Activated gamma-delta T cell treated with anti-CD3 and anti-CD28 coated beads, Interleukin-2, amount 50 U/mL, for 16 hours (primary cell): ENCODE results near the gene OR7G1.

ENCODE experiments used
- DNase-seq: peaks from one replicate; pipeline ENCODE4 v3.0.0-alpha.2; 2020; ENCODE audit warnings: low read depth

OR7G1 gene, protein sequence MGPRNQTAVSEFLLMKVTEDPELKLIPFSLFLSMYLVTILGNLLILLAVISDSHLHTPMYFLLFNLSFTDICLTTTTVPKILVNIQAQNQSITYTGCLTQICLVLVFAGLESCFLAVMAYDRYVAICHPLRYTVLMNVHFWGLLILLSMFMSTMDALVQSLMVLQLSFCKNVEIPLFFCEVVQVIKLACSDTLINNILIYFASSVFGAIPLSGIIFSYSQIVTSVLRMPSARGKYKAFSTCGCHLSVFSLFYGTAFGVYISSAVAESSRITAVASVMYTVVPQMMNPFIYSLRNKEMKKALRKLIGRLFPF

DNA sequence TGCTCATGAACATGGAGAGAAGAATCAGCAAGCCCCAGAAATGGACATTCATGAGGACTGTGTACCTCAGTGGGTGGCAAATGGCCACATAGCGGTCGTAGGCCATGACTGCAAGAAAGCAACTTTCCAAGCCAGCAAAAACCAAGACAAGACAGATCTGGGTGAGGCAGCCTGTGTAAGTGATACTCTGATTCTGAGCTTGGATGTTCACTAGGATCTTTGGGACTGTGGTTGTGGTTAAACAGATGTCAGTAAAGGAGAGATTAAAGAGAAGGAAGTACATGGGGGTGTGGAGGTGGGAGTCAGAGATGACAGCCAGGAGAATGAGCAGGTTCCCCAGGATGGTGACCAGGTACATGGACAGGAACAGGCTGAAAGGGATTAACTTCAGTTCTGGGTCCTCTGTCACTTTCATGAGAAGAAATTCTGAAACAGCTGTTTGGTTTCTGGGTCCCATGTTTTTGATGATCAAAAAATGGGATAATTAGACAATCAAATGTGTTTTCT is at the start of gene OR7G1:
Gene OR7G1 (minus strand): TSS at position 457 of the 507 bp plus-strand sequence. CDS start 0 bp downstream, at position 457.
- no peak for DNase-seq

DNA sequence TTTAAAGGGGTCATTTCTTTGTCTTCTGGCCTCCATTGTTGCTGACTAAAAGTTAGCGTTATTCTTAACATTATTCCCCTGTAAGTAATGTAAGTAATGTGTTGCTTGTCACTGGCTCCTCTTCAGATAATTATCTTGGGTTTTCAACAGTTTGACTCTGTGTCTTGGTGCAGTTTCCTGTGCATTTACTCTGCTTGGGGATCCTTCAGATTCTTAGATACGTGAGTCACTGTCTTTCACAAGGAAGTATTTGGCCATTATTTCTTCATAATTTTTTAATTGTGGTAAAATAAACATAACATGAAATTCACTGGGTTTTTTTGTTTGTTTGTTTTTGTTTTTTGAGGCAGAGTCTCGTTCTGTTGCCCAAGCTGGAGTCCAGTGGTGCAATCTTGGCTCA is 49.7 kb upstream of the OR7G1 start:
- no peak for DNase-seq

DNA sequence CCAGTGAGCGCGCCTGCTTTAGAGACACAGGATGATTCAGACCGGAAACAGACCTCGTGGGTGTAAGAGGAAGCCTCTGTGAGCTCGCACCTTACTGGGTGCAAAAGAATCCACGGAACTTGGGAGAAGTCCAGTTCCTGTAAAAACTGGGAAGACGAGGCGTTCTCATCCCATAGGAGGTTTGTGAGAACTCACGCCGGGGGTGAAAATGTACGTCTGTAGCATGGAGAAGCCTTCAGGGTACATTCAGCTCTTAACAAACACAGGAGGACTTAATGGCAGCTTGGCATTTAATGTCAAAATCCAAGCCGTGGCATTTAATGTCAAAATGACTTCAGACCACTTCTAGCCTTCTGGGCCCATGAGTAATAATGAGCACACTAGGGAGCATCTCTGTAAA is 45.9 kb upstream of the OR7G1 start:
- no peak for DNase-seq

DNA sequence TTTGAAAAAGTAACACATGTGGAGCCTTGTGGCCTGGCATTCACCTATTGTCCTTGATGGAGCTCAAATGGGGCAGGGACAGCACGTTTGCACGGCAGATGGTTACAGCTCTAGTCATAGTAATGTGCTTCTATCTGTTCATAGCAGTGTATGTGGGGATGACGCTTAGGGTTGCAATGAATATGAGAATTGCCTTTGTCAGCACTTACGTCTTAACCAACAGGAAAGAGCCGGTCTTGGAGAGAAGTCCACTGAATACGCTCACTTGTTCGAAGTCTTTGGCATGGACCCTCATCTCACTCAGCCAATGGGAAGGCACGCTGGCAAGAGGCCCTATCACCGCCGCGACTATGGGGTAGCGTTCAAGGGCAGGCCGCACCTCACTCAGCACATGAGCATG is 44.3 kb upstream of the OR7G1 start:
- no peak for DNase-seq

DNA sequence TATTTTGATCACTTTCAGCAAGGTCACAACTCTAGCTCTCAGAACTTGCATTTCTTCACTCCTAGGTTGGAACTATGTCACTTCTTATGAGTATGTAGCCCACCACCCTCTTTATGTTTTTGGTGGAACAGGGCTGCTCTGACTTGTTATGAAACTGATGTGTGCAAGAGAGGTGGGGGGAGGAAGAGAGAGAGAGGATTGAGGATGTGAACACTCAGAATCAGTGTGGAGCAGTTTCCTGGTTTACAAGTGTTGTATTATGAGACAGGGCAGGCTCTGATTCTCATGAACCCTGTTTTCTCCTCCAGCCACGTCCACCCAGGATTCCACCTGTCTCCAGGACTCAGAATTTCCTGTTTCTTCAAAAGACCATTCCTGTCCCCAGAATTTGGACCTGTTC is 40.7 kb upstream of the OR7G1 start:
- DNase-seq = no peak

DNA sequence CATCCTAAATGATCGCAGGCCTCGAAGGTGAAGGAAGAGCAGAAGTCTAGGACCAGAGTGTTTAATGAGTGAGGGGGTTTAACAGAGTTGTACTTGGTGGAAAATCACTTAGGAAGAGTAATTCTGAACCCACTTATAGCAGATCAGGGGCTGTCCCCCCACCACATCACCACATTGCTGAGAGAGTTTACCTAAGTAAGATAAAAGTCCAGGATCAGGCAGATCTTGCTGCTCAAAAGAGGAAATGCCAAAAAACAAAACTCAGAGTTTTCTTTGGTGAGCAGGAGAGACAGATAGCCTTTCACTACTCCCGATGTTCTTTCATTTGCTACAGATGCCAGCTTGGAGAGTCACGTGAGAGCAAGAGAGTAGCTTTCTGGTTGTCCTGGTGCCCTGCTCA is 40.0 kb upstream of the OR7G1 start:
- DNase-seq = no peak

DNA sequence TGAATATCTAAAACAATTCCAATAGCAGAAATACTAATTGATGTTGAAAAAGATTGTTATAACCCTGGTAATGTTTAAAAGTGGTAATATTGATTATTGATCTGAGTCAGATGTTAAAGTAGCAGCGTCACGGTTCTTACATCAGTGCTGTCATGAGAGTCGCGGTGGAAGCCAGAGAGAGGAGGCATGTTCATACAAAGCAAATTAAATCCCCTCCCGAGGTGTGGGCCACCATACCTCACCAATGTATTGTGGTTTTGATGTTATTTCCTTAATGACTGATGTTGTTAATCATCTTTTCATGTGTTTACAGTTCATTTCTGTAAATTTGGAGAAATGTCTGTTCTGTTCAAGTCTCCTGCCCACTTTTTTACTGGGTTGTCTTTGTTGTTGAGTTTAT is 35.8 kb upstream of the OR7G1 start:
- no peak for DNase-seq

DNA sequence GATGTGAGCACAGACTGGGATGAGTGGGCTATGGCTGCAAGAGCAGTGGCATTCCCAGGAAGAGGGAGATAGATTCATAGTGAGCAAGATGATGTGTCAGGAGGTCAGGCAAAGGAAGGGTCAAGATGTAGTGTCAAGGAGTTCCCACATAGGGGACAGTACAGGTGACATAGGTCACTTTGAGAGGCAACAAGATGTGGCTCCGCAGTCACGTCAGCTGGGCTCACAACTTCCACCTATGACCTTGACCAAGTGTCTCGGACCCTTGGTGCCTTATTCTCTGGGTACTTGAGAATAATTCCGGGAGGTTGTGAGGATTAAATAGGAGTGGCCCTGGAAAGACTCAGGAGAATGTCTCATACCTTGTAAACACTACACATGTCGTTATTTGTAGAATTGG is 35.1 kb upstream of the OR7G1 start:
- no peak for DNase-seq

DNA sequence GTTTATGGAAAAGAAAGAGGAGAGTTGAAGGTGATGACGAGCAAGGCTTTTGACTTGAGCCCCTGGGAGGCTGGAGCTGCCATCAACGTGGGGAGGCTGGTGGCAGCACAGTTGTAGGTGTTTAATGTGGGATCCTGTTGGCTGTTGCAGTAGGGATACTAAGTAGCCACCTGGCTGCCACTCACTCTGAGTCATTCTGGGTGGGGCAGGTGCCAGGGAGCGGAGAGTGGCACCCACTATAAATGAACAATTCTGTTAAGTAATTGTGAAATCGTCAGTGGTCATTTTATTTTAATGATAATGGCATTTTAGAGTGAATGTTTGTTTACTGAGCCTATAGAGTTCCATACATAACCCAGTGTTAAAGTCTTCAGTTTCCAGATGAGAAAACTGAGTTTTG is 34.4 kb upstream of the OR7G1 start:
- DNase-seq = no peak

DNA sequence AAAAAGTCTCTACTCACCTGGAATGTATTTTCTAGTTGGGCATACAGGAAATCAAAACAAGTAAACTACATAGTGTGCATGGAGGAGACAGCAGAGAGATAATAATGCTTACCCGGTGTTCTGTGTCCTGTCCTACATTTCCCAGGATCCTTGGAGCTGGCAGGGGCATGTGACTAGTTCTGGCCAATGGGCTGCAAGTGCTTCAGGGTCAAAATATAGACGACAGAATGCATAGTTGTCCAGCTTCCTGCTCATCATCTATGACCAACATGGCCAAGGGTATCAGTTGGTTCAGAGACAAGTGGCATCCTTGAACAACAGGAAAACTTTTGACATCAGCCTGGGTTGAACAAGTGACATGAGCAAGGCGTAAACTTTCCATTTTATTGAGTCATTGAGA is 33.1 kb upstream of the OR7G1 start:
- DNase-seq = no peak

DNA sequence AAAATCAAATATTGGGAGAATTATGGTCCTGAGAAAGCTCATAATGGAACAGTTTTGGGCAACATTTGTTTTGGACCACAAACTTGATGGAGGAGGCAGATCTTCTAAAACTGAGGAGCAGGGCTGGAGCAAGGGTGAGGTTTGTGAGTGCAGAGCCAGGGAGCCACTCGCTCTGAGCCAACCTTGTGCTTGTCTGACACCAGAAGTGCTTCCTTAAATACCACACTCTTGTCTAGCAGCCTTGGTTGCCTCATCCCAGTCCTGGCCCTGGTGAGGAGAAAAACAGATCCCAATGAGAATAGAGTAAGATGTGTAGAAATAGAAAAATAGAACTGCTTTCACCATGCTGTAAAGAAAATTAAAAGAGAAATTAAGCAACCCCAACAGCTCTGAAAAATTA is 31.3 kb upstream of the OR7G1 start:
- no peak for DNase-seq

DNA sequence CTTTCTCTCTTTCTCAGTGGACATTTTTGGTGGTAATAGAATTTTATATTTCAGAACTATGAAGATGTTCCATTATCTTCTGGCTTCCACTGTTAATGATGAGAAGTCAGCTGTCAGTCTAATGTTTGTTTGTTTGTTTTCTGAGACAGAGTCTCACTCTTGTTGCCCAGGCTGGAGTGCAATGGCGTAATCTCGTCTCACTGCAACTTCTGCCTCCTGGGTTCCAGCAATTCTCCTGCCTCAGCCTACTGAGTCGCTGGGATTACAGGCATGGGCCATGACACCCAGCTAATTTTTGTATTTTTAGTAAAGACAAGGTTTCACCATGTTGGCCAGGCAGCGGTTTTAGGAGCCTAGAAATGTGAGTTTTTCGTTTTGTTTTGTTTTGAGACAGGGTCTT is 29.4 kb upstream of the OR7G1 start:
- no peak for DNase-seq

DNA sequence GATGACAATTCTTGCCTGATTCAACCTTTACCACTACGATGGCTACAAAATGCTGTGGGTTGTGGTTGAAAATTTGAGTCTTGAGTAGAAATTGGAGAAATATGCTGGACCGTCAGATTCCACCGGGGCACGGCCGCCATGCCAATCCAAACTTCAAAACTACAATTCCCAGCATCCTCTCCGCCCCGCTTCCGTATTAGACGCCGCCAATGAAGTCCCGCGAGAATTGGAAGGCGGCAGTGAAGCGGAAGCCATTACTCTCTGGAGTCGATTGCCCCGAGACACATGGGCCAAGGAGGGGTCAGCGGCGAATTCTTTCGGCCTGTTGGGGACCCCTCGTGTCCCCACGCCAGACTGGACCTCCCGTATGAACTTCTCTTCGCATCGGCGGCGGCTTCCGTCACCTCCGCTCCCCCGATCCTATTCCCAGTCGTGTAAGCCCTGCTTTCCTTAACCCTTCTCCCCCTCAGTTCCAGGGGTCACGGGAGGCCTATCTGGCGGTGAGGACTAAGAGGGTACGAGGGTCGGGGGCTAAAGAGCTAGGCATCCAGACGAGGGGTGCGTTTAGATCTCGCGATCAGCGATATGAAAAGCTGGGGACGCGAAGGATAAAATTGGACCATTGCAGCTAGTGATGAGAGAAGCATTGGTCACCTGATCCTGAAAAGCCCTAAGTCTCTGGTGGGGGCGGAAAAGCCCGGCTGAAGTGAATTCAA is 24.8 kb upstream of the OR7G1 start, which contains the start of gene ZNF317:
Gene ZNF317 (plus strand): TSS at position 239 of the 716 bp plus-strand sequence. CDS start 15,620 bp downstream, outside the sequence.
- peak; percentile 82 for DNase-seq

DNA sequence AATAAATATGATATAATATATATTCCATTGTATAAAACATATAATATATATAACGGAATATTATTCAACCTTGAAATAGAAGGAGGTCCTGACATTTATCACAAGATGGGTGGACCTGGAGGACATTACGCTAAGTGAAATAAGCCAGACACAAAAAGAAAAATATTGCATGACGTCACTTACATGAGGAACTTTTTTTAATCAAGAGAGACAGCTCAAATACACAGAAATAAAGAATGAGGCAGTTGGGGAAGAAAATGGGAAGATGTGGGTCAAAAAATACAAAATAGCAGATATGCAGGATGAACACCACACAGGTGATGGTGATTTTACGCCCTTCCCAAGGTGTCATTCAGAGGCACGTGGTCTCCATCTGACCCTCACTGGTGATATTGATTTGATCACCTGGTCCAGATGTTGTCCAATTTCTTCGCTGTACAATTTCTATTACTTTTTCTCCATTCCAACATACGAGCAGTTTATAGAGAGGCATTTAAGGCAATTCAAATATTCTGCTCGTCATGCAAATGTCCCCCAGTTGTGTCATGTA is 24.1 kb upstream of the OR7G1 start:
- DNase-seq = no peak

DNA sequence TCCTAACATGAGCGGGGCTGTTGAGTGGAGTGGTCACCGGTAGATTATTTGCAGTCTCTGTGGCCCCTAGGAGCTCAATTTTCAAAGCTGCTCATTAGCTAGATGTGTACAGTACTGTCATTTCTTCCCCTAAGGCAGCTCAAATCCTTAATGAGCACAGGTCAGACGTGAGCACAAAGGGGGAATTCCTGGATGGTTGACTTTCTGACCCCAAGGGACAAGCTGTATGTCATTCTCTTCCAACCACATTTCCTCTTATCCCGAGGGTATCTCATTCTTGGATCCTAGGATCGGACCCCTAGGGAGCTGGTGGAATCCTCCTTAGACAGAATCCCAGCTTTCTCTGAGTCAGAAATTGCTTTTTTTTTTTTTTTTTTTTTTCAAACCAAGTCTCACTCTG is 16.9 kb upstream of the OR7G1 start:
- no peak for DNase-seq

DNA sequence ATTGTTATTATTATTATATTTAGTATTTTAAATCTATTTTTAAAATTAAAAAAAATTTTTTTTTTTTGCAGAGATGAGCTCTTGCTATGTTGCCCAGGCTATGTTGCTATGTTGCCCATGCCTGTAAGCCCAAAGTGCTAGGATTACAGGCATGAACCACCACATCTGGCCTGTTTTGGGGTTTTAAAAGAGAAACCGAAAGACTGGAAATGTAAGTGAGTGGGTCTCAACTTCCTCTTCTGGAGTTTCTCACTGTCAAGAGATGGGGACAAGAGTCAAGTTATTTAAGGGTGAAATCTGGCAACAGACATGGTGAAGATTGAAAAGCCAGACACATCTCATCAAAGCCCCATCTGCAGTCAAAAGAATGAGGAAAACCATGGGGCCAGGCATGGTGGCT is 15.4 kb upstream of the OR7G1 start:
- DNase-seq = no peak

DNA sequence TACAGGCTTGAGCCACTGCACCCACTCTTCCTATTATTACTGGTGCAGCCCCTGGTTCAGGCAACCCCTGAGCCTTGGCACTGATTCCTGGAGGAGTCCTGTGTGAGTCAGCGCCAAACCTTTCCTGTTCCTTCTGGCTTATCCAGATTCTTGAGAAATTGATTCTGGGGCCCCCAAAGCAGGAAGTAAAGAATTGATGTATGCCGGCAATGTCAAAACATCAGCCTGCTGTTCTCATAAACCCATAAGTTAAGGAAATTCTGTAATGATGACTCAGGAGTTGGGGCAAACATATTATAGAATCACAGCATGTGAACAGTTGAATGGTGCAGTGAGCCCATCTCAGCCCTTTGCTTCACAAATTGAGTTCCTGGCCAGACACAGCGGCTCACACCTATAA is 12.6 kb upstream of the OR7G1 start:
- no peak for DNase-seq

DNA sequence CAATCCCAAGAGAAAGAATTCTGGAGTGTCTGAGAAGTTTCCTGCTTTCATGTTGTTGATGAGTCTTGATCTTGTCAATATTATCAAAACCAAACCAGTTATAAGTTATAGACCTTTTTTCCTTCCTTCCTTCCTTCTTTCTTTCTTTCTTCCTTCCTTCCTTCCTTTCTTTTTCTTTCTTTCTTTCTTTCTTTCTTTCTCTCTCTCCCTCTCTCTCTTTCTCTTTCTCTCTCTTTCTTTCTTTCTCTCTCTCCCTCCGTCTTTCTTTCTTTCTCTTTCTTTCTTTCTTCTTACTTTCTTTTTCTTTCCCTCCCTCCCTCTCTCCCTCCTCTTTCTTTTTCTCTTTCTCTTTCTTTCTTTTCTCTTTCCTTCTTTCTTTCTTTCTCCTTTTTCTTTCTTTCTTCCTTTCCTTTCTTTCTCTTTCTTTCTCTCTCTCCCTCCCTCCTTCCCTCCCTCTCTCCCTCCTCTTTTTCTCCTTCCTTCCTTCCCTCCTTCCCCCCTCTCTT is 11.4 kb upstream of the OR7G1 start, which contains the start of gene OR7G3:
Gene OR7G3 (minus strand): TSS at position 51 of the 506 bp plus-strand sequence. CDS start 0 bp downstream, at position 51.
- no peak for DNase-seq

DNA sequence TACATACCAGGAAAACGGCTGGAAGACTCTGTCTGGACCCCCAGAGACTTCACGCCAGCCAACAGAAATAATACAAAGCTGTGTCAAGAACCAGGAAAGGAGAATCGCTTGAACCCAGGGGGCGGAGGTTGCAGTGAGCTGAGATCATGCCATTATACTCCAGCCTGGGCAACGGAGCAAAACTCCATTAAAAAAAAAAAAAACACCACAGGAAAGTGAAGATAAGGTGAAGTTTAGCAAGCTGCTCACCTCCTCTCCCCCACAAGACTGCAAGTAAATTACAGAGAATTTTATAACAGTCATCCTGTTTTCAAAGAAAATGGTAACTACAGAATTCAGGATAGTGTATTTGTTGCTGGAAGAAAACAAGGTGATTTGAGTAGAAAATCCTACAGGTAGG is 984 bp upstream of the OR7G1 start:
- DNase-seq = no peak

DNA sequence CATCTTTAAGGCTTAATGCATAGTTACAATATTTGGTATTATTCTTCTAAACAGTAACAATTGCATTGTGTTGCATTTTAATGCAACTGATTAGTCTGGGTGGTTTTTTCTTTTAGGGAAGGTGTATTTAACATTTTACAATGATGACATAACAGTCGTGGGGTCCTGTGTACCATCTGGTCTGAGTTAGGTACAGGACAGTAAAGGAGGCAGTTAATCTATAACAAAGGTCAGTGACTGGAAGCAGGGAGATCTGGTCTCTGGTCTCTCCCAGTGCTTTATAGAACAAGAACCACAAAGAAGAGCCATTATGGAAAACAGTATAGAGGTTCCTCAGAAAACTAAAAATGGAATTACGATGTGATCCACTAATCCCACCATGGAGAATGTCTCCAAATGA is 5.6 kb downstream of the OR7G1 start:
- no peak for DNase-seq

DNA sequence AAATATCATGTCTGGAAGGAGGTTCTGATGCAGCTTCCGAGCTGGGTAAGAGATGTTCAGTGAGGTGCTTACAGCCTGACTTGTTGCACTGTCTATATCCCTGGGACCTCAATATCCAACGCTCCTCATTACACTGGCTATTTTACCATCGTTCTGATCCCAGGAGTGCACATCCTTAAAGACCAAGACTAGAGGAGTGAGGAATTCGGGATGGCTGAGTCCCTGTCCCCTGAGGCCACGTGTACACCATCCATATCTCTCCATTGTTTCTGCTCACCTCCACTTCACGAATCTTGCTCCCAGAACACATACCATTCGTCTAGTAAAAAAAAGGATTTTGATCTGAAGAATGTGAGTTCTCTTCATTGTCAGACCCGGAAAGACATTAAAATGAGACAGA is 8.2 kb downstream of the OR7G1 start, which contains the start of gene OR7G2:
Gene OR7G2 (minus strand): TSS at position 101 of the 400 bp plus-strand sequence. CDS start 4,232 bp downstream, outside the sequence.
- DNase-seq = no peak

DNA sequence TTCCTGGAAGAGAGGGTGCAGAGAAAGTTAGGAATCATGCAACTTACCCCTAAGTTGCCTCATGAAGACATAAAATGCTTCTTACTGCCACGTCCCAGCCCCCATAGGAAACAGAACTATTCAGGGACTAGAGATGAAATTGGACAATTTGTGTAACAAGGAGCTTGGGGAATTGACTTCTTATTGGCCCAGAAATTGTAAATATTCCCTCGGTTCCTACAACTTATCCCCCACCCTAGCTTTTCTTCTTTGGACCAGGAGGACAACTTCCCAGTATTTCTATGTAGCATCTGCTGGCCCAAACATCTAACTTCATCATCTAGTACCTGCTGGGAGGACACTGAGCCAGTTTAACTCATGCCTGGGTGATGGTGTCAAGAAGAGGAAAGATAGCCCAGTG is 28.8 kb downstream of the OR7G1 start, which contains the start of gene OR1M1:
Gene OR1M1 (plus strand): TSS at position 301 of the 400 bp plus-strand sequence. CDS start 6,184 bp downstream, outside the sequence.
- DNase-seq = no peak

DNA sequence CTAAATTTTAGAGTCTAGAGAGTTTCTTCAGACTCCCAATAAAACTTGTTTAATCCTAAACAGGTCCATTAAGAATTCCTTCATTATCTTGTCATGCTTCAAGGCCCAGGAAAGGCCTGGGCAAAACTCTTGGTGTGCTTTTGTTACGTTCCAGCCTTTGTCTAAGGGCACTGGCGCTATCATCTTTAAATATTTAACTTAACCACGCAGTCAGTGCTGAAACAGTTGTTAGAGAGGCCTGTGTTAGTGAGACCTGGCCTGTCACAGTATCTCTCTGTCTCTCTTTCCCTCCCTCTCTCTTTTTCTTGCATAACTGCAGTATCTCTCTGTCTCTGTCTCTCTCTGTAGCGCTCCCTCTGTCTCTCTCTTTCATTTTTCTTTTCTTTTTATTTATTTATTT is 36.9 kb downstream of the OR7G1 start:
- DNase-seq = no peak
